Lung (tissue), 12 donors: ENCODE data around the gene DENND1A. TPM values are rescaled to one million over a fixed set of nuclear protein-coding genes. Genes with fewer than 3 reads are reported as not detected.

Source experiments
- ATAC-seq: fragments of 200-7000 bp; cut with Tn5 transposase; one replicate; pipeline ENCODE4 v1.9.1; 2020; ENCODE audit warnings: moderate number of reproducible peaks; ENCODE audit not compliant: insufficient read depth, low FRiP score
- DNase-seq, 3 donors: peaks; one replicate each; pipeline ENCODE4 v3.0.0-alpha.2; 2013 to 2017
- H3K27ac ChIP-seq, 2 donors: one replicate each; pipeline ENCODE4 v1.5.1; 2013; ENCODE audit warnings: mild to moderate bottlenecking in 2 of 2, moderate library complexity in 2 of 2, control low read depth in 1 of 2, inconsistent platforms in 1 of 2, low read depth in 1 of 2, low read length in 1 of 2
- H3K27me3 ChIP-seq, 3 donors: one replicate each; pipeline ENCODE4 v1.5.1; 2013; ENCODE audit warnings: low read length in 2 of 3; ENCODE audit not compliant: control insufficient read depth in 3 of 3, insufficient read depth in 3 of 3
- H3K36me3 ChIP-seq, 4 donors: one replicate each; pipeline ENCODE4 v1.5.1; 2013; ENCODE audit warnings: low read length in 4 of 4, mild to moderate bottlenecking in 1 of 4, moderate library complexity in 1 of 4; ENCODE audit not compliant: control insufficient read depth in 4 of 4, insufficient read depth in 4 of 4
- H3K4me1 ChIP-seq, 5 donors: one replicate each; pipeline ENCODE4 v1.5.1; 2013; ENCODE audit warnings: low read length in 5 of 5, mild to moderate bottlenecking in 2 of 5, moderate library complexity in 1 of 5; ENCODE audit not compliant: control insufficient read depth in 5 of 5, insufficient read depth in 5 of 5
- H3K4me3 ChIP-seq: one replicate; pipeline ENCODE4 v1.5.1; 2013; ENCODE audit warnings: mild to moderate bottlenecking, control low read depth, moderate library complexity
- H3K9ac ChIP-seq, 2 donors: one replicate each; pipeline ENCODE4 v1.5.1; 2013; ENCODE audit warnings: low read length in 2 of 2, control low read depth in 1 of 2; ENCODE audit not compliant: insufficient read depth in 1 of 2
- H3K9me3 ChIP-seq, 4 donors: one replicate each; pipeline ENCODE4 v1.5.1; 2013; ENCODE audit warnings: low read length in 3 of 4, mild to moderate bottlenecking in 1 of 4, moderate library complexity in 1 of 4; ENCODE audit not compliant: control insufficient read depth in 4 of 4, insufficient read depth in 3 of 4
- WGBS, 2 donors: extraction: QIAGEN DNeasy Blood & Tissue Kit; methylation state at CpG; one replicate each; pipeline ENCODE4 v1.1.7; 2013; 5-methylcytosine and 5-hydroxymethylcytosine counted together
- polyA plus RNA-seq, 2 donors: library from polyadenylated mRNA; stranded (reverse); fragments of 200-250 nt; gene quantifications; one replicate each; pipeline ENCODE4 v1.2.1, GENCODE V29; 2013
- total RNA-seq, 2 donors: library from RNA; depleted of rRNA in 1 of 2; stranded (reverse); fragments of >200 nt in 1 of 2; gene quantifications; one replicate each; pipeline ENCODE4 v1.2.1, GENCODE V29; 2014 to 2021
- TF ChIP-seq, protein P1 (sequence below): IDR thresholded peaks from 2 replicates; pipeline ENCODE4 v1.5.1; 2012; ENCODE audit warnings: mild to moderate bottlenecking; ENCODE audit errors: control extremely low read depth, extremely low read depth
- donor health status: control.
- donor health status: control.
- donor health status: Bipolar disorder and iron deficiency.
- donor health status: healthy.
- donor health status: DM: yes; HTN: yes; CAD: no.

The DENND1A gene
- total and polyA plus RNA-seq, 4 donors, result 5.7 to 29.8 (median 14.5) TPM

DNA sequence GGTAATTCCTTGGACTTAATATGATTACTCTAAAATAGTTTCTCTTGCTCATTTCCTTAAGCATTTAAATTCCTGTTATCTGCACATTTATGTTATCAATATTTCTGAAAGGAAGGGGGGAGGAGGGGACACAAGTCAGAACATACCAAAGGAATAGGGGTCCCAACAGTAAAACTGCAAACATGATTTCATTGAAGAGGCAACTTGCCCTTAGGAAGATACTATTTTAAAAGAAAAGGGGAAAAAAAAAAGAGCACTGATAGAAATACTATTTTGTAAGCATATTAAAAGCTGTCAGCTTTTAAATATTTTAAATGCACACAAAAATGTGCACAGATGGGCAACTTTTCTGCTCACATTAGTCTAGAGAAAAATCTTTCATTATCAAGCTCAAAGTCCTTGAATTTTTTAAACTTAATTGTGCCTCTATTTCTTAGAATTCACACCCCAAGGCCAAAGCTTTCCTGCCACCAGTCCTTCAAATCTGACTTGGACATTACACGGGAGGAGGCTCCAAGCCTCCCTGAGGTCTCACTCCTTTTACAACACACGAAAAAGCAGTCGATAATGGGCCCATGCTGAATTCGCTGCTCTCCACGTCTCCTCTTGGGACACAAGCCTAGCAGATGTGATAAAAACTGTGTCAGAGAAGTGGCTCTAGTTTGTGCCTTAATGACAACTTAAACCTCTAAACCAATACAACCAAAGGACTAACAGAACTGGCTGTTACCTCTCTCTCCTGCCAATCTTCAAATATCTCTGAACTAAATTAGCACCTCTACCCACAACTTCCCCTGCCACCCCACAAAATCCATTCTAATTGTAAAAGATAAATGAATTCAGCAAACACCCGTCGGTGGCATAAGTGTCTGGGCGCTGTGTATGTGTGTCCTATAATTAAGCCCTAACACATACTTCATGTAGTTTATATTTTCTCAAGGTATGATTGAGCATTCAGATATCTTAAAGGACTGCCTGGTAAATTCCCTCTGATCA lies 154.3 kb downstream of the DENND1A start:
- H3K36me3 ChIP-seq, result no peaks in the 10 kb centered on the region
- H3K9ac ChIP-seq, result no peak overlapping the region
- ATAC-seq (no peak), DNase-seq (no peak)
- no peaks in the 10 kb centered on the region for H3K27me3 ChIP-seq
- H3K9me3 ChIP-seq, result no peaks in the 10 kb centered on the region
- 82 to 84% methylated on average over 8 of the region's 8 CpGs for WGBS, 2 donors
- peaks cover 0 to 24% (median 0%) of the 10 kb centered on the region in 5 donors for H3K4me1 ChIP-seq
- H3K27ac ChIP-seq, result no peak overlapping the region
- H3K4me3 ChIP-seq, result no peak overlapping the region
- TF ChIP-seq, protein P1, sequence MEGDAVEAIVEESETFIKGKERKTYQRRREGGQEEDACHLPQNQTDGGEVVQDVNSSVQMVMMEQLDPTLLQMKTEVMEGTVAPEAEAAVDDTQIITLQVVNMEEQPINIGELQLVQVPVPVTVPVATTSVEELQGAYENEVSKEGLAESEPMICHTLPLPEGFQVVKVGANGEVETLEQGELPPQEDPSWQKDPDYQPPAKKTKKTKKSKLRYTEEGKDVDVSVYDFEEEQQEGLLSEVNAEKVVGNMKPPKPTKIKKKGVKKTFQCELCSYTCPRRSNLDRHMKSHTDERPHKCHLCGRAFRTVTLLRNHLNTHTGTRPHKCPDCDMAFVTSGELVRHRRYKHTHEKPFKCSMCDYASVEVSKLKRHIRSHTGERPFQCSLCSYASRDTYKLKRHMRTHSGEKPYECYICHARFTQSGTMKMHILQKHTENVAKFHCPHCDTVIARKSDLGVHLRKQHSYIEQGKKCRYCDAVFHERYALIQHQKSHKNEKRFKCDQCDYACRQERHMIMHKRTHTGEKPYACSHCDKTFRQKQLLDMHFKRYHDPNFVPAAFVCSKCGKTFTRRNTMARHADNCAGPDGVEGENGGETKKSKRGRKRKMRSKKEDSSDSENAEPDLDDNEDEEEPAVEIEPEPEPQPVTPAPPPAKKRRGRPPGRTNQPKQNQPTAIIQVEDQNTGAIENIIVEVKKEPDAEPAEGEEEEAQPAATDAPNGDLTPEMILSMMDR, result no peak

DNA sequence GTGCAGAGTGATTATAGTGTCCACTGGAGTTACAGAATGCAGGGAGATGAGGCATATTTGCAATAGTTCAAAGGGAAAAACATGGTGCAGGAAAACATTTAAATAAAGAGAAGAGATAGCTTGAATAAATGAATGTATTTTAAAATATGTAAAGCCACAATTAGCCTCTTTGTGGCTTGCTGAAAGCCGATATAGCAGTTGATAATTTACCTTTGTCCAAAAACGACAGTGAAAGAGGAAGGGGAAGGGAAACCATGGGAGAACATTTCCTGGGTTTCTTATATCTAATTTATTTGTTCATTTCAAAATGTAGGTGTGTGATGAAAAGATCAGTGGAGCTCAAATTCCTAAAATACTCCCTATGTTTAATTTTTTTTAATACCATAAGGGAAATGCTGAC lies 156.1 kb downstream of the DENND1A start:
- TF ChIP-seq, protein P1, result no peak
- Histone ChIP-seq H3K9me3 (no peaks in the 10 kb centered on the region), H3K9ac (no peak overlapping the region), H3K27me3 (no peaks in the 10 kb centered on the region), H3K36me3 (no peaks in the 10 kb centered on the region), H3K4me1 (peaks cover 0 to 24% (median 0%) of the 10 kb centered on the region in 5 donors), H3K27ac (no peak overlapping the region), H3K4me3 (no peak overlapping the region)
- 20 to 46% methylated on average over 2 of the region's 2 CpGs for WGBS, 2 donors
- no peak for ATAC-seq
- DNase-seq, result no peak

GRCh38 chr9:123772967-123773366 lies 157.0 kb downstream of the DENND1A start:
- H3K4me1 ChIP-seq, result peaks cover 0 to 24% (median 0%) of the 10 kb centered on the region in 5 donors
- no peaks in the 10 kb centered on the region for H3K9me3 ChIP-seq
- no peaks in the 10 kb centered on the region for H3K27me3 ChIP-seq
- H3K36me3 ChIP-seq, result no peaks in the 10 kb centered on the region
- no peak for ATAC-seq
- H3K27ac ChIP-seq, result no peak overlapping the region
- DNase-seq, result no peak
- WGBS, 2 donors, result 38 to 79% methylated on average over 1 of the region's 1 CpG
- no peak overlapping the region for H3K9ac ChIP-seq
- TF ChIP-seq, protein P1, result no peak
- H3K4me3 ChIP-seq, result no peak overlapping the region
